Measurements from ENCODE around the gene DDX46.
"Not testable (repeated sequence)": the region's sequence is repeated elsewhere in the genome, so short reads cannot be mapped to it uniquely, and the experiment has no call there.

DDX46 gene

DNA sequence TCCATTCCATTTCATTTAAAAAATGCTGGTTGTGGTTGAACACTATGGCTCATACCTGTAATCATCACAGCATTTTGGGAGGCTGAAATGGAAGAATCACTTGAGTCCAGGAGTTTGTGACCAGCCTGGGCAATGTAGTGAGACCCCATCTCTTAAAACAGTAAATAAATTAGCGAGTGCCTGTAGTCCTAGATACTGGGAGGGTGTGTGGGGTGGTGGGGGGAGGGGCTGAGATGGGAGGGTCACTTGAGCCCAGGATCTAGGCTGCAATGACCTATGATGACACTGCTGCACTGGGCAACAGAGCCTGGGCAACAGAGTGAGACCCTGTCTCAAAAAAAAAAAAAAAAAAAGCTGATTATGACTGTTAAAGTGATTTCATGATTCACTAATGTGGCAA, 29.1 kb downstream of the DDX46 start:
- no peak for DNase-seq

DNA sequence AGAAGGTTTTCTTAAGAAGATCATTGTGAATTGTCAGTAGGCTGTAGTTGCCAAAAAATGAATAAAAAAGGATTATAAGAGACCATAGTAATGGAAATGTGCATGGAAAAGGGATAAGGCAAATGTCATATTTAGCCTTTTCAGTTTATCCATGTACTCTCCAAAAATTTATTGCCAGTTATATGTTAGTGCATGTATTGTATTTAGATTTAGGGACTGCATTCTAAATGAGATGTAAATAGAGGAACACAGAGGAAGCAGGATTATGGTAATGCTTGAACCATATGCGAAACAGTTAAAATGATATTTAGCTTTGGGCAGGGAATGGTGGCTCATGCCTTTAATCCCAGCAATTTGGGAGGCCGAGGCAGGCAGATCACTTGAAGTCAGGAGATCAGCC, 33.0 kb downstream of the DDX46 start:
- DNase-seq = no peak

DNA sequence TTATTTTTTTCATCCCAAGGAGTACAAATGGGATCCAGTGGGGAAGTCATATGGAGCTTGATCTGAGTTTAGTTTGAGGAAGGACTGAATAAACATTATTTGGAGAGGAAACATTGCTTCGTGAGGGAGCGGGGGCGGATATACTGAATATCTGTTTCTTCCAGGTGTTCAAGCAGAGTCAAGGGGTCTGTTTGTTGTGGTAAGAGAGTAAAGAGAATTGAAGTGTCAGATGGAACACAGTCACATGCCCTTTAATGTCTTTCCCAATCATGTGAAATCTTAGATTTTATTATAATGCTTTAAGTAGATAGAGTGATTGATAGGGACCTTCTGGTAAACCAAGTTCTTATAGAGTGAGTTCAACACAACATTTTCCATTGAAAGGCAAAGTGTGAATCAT, 33.7 kb downstream of the DDX46 start:
- no peak for DNase-seq

DNA sequence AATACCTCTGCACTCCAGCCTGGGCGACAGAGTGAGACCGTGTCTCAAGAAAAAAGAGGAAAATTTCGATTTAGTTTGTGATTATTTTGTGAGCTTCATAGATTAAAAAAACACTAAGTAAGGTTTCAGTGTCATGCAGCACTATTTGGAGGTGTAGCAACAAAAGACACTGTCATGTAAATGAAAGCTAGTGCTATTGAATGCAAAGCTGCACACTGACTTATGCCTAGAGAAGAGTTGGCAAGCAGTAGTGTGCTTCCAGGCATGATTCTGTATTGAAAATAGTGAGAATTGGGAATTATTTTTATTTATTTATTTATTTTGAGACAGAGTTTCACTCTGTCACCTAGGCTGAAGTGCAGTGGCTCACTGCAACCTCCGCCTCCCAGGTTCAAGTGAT, 34.5 kb downstream of the DDX46 start:
- no peak for DNase-seq

DNA sequence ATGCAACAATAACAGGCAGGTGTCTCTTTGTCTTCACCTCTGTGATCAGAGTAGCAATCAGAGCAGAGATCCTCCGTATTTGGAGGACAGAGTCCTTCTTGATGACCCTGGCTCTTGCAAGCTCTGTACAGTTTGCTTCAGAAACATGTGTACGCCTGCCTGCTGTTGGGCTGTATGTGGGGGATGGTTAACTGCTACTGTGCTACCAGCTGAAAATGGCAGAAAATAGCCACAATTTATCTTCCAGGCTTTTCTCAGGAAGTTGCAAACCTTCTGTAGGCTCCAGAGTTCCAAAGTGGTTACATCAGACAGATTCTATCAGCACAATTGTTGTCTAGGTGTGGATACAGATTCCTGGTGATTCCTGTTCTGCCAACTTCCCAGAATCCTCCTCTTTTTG, 35.5 kb downstream of the DDX46 start:
- no peak for DNase-seq

DNA sequence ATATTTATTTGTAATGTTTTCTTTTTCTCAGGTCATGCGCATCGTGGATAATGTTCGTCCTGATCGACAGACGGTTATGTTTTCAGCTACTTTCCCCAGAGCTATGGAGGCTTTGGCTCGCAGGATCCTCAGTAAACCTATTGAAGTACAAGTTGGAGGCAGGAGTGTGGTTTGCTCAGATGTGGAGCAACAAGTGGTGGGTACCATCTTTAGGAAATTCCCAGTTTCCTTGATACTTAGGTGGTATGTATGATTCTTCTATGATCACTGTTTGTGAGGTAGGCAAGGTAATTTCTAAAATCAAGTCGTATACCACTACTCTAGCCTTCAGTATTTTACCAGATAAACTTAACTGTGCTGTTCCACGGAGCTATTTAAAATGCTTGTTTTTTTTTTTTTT, 36.2 kb downstream of the DDX46 start:
- DNase-seq = no peak

DNA sequence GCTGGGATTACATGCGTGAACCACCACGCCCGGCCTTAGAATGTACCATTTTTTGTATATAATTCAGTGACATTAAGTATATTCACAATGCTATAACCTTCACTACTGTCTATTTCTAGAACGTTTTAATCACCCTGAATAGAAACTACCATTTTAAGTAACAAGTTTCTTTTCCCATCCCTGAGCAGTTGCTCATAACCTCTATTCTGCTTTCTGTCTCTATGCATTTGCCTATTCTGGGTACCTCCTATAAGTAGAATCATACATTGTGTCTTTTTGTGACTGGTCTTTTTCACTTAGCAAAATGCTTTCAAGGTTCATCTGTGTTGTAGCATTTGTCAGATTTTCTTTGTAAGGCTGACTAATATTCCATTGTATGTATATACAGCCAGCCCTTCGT, 39.9 kb downstream of the DDX46 start:
- DNase-seq = no peak

DNA sequence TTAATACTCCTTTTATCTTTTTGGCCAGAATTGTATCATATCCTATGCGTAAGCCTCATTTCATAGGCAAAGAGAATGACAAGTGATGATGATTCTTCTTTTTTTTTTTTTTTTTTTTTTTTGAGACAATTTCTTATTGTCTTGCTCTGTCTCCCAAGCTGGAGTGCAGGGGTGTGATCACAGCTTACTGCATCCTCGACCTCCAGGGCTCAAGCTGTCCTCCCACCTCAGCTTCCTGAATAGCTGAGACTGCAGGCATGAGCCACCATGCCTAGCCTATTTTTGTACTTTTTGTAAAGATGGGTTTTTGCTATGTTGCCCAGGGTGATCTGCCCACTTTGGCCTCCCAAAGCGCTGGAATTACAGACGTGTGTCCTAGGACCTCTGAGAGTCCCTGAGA, 45.2 kb downstream of the DDX46 start:
- no peak for DNase-seq

DNA sequence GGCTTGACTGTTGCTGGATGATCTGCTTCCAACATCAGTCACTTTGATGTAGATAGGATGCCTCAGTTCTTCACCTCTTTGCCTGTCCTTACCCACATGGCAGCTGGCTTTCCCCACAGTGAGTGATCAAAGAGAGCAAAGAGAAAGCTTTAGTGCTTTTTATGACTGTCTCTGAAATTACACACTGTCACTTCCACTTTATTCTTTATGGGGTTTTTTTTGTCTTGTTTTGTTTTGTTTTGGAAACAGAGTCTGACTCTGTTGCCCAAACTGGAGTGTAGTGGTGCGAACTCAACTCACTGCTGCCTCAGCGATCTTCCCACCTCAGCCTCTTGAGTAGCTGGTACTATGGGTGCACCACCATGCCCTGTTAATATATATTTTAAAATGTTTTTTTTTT, 54.8 kb downstream of the DDX46 start:
- DNase-seq = no peak

DNA sequence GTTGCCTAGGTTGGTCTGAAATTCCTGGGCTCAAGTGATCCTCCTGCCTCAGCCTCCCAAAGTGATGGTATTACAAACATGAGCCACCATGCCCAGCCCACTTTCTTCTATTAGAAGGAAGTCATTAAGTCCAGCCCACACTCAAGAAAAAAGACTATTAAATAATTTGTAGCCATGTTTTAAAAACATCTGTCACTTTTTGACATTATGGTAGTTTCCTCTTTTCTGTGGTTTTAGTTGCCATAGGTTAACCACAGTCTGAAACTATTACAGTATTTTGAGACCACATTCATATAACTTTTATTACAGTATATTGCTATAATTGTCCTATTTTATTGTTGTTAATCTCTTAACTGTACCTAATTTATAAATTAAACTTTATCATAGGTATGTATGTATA, 55.2 kb downstream of the DDX46 start:
- no peak for DNase-seq

DNA sequence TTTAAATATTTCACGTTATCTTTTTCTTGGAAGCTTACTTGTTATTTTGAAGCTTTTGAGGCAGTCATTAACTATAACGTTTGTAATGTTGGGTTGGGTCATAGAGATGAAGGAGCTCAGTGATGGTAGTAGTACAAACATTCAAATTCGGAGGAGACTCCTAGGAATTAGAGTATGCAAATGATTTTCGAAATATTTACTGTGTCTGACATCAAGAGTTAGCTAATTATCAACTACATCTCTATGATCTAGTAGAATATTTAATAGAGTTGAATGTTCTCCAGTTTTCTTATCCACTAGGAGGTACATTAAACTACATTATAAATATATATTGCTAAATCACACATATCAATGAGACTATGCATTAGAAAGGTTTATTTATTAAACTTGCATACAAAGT, 58.4 kb downstream of the DDX46 start:
- no peak for DNase-seq

DNA sequence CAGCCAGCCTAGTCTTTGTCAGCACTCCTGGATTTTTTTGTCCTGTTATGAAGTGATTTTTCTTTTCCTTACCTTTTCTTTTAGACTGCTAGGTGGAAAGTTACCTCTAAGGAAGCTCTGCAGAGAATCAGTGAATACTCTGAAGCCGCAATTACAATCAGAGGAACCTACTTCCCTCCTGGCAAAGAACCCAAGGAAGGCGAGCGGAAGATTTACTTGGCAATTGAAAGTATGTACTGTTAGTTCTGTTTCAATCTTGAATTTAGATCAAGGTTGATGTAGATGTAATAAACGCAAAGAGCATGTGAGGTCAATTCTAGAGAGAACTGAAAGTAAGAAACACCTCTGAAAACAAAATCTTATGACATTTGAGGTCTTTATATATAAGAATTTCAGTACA, 60.2 kb downstream of the DDX46 start:
- no peak for DNase-seq

DNA sequence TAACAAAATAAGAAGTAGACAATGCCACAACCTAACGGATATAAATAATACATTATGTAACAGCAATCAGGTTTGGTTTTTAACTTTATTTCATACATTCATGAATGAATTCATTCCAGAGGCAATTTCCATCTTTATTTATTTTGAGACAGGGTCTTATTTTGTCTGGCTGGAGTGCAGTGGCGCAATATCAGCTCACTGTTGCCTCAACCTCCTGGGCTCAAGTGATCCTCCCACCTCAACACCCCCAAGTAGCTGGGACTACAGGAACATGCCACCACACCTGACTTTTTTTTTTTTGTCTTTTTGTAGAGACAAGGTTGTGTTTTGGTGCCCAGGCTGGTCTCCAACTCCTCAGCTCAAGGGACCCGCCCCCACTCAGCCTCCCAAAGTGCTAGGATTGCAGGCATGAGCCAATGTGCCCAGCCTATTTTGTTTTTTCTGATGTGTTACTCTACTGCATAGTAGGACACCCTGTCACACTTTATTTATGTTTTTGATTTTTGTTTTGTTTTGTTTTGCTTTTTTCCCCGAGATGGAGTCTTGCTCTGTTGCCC, 60.9 kb downstream of the DDX46 start:
- DNase-seq = no peak

DNA sequence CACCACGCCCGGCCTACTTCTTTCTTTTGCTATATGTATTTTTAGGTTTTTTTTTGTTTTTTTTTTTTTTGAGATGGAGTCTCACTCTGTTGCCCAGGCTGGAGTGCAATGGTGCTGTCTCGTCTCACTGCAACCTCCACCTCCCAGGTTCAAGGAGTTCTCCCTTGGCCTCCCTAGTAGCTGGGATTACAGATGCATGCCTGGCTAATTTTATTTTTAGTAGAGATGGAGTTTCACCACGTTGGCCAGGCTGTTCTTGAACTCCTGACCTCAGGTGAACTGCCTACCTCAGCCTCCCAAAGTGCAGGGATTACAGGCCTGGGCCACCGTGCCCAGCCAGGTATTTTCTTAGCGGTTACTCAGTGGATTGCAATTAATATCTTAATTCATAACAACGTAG, 63.3 kb downstream of the DDX46 start:
- DNase-seq = no peak

DNA sequence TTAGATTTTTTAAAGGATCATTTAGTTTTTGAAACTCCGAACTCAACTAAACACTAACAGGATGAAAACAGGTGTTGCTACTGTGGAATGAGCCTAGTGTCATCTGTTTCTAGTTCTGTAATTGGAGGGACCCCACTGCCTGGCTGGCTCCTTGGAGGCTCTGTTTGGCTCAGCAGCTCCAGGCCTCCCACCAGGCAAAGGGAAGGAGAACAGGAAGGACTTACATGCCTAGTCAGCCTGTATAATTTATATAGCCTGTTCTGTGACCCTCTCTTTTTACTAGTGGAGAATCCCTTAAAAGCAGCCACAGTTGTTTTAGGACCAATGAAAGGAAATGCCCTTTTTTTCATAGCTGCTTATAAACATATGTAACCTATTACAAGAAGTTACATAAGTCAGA, 66.1 kb downstream of the DDX46 start:
- no peak for DNase-seq

DNA sequence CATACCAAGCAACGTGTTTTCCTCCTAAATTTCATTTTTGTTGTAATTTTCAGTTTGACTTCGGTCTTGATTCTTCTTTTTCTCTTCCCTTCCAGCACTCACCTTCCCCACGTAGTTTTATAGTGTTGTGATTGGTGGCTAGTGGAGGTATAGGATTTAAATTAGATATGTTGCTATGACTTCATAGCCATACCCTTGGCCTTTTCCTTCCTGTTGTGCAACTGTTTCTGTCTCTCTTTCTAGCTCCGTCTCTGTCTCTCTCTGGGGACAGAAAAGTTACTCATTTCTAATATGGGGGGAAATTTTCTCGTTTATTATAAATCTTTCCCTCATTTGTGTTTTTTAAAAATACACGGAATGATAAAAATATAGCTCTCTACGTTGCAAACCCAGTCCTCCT, 66.6 kb downstream of the DDX46 start:
- no peak for DNase-seq

DNA sequence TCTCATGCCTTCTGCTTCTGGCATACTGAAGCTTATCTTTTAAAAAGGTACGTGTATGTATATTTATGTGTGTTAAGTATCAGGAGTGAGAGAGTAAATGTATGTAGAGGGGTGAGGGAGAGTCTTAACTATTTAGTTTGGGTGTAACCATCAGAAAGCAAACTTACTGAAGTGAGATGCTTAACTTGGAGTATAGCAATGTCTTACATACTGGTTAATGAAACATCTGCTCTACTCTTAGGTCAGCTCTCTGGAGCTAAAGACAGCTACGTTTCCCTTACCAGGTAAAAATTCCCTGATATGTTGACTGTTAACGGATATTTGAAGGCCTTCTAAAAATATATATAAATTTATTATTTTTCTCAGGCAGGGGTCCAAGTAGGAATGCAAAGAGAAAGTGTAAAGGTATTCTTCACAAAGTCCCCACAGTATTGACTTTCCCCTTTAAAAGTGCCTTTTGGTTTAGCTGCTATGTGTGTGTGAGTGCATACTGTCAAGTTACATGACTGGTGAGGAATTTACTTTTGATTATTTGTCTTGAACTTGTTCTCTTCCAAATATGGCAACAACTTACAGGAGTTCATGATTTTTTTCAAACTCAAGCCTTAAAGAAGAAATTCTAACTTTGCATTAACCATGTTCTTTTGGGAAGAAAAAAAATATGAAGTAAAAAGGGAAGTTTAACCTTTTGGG, 74.9 kb downstream of the DDX46 start:
- DNase-seq = no peak

DNA sequence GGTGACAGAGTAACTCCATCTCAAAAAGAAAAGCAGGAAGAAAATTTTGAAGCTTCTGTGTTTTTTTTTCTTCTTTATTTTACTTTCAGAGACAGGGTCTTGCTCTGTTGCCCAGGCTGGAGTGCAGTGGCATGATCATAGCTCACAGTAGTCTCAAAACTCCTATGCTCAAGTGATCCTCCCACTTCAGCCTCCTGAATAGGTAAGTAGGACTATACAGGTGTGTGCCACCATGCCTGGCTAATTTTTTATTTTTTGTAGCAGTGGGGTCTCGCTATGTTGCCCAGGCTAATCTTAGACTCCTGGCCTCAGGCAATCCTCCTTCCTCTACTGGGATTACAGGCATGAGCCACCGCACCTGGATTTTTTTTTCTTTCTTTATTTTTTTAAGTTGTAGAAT, 77.0 kb downstream of the DDX46 start:
- no peak for DNase-seq

DNA sequence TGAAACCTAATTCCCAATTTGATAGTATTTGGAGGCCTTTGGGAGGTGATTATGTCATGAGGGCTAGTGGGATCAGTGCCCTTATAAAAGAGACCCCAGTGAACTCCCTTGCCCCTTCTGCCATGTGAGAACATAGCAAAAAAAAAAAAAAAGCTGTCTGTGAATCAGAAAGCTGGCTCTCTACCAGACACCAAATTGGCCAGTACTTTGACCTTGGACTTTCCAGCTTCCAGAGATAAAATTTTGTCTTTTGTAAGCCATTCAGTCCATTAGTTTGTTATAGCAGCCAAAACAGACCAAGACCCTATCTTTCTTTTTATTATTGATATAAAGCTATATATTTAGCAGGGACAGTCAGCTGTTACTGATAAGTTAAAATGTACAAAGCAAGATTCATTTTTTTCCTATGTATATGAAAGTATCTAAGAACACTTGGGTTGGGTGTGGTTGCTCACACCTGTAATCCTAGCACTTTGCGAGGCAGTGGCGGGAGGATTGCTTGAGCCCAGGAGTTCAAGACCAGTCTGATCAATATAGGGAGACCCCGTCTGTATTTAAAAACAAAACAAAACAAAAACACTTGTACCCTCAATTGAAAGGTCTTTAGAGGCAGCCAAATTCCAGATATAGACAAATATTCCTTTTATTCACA, 79.1 kb downstream of the DDX46 start:
- no peak for DNase-seq

DNA sequence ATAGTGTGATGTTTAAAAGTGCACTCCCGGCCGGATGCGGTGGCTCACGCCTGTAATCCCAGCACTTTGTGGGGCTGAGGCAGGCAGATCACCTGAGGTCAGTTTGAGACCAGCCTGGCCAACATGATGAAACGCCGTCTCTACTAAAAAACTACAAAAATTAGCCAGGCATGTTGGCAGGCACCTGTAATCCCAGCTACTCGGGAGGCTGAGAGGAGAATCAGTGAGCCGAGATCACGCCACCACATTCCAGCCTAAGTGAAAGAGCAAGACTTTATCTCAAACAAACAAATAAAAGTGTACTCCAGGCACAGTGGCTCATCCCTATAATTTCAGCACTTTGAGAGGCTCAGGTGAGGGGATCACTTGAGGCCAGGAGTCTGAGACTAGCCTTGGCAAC, 79.8 kb downstream of the DDX46 start:
- not testable (repeated sequence) for DNase-seq

DNA sequence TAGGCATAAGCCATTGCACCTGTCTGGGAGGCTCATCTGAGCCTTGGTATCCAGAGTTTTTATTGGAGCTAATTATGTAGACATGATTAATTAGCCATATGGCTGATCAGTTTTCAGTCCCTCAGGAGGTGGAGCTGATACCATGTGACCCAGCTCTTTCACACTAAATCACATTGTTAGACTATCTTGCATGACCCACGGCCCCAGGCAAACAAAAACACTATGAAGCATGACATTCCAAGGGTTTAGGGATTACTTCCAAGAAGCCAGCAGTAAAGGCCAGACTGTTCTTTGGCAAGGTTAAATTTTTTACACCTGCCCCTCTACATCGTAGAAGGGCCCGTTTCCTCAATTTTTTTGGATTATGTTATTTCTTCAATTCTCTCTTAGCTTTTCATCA, 82.2 kb downstream of the DDX46 start:
- no peak for DNase-seq

DNA sequence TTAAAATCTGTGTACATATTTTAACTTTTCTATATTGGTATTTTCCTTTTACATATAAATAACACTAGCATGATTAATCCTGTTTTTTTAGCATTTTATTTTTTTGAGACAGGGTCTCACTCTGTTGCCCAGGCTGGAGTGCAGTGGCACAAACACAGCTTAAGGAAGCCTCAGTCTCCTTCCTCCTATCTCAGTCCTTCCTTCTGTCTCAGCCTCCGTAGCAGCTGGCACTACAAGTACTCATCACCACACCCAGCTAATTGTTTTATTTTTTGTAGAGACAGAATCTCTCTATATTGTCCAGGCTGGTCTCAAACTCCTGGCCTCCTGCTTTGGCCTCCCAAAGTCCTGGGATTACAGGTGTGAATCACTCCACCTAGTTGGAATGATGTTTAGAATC, 85.7 kb downstream of the DDX46 start:
- no peak for DNase-seq

DNA sequence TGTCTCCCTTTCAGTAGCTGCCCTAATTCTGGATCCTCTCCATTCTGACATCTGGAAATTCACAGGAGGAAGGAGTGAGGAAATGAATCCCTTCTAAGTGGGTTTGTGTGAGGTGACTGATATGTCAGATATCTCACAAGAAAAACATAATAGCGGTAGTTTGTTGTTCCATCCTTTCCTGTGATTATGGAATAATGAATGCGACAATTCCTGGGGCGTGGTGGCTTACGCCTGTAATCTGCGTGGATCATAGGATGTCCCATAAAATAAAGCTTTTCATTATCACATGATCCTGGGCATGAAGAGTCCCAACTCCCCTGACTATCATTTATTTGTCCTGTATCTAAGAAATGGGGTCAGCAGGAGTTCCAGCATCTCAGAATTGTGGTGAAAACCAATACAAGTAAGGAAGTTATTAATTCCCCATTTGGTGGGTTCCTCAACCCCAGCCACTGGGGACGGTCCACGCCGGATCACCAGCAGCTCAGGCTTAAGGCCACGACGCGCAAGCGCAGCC, 86.8 kb downstream of the DDX46 start:
- no peak for DNase-seq

DNA sequence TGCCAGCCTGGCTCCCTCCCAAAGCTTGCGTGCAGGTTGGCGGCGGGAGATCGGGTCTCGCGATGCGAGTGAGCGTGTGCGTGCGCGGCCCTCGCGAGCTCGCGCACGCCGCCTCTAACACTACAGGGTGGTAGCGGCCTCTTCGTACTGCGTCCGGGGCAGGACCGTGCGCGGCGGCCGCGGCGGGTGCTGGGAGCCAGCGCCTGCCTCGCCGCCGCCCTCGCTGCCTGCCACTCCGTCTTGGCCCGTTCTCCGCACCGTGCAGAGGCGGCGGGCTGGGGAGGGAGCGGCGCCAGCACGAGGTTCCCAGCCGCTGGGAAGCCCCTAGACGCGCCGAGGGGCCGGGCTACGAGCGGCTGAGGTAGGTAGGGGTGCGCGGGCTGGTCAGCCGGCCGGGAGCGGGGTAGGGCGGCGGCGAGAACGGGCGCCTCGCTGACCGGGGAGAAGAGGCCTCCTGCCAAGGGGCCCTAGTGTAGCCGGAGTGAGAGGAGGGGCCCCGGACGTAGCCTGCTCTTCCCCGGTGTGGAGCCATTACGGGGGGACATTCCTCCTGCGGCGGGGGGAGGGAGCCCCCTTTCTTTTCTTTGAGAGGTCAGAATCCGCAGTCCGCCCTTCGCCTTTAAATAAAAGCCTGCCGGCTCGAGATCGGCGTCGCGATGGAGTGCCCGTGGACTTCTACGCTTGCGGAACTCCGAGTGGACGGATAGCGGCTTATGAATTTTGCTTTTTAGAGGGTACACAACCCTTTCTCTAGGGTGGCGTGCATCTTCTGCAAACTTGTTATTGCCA, 87.5 kb downstream of the DDX46 start, which contains the start of gene C5orf24:
TSS of gene C5orf24 (plus strand) at position 117 of the 789 bp plus-strand sequence. CDS start 8,933 bp downstream, outside the sequence.
- DNase-seq = peak; percentile 86 to 89

Data from stimulated activated CD4-positive, alpha-beta T cell treated with anti-CD3 and anti-CD28 coated beads, Interleukin-2, amount 100 ng/mL, for 48 hours (primary cell).